Thoracic aorta (tissue), 2 donors: ENCODE measurements around the gene MMP20. TPM values are rescaled to one million over a fixed set of nuclear protein-coding genes. Genes with fewer than 3 reads are reported as not detected.
A peak's percentile ranks its signal among the peaks of the same experiment; 100 is the strongest.

Experiments
- ATAC-seq: fragments of 150-250 bp; one replicate; pipeline ENCODE4 v1.8.0; 2017; ENCODE audit warnings: low read depth; ENCODE audit not compliant: insufficient number of reproducible peaks, low FRiP score
- DNase-seq: peaks from one replicate; pipeline ENCODE4 v3.0.0-alpha.2; 2020; ENCODE audit warnings: low spot score
- H3K27ac ChIP-seq, 2 donors: fragments of 200-600 bp; sonication (generic); 1 replicate in 1 of 2; 2 replicates in 1 of 2; pipeline ENCODE4 v1.5.1; 2016; ENCODE audit warnings: mild to moderate bottlenecking in 2 of 2, moderate library complexity in 2 of 2
- H3K27me3 ChIP-seq: fragments of 200-600 bp; sonication (generic); replicated peaks from 2 replicates; pipeline ENCODE4 v1.6.0; 2016; ENCODE audit warnings: mild to moderate bottlenecking; ENCODE audit not compliant: insufficient read depth
- H3K36me3 ChIP-seq: fragments of 200-600 bp; sonication (generic); one replicate; pipeline ENCODE4 v1.5.1; 2016
- H3K4me1 ChIP-seq, 2 donors: fragments of 200-600 bp; sonication (generic); 1 replicate in 1 of 2; 2 replicates in 1 of 2; pipeline versions ENCODE4 v1.5.1 to v1.6.0; 2016; ENCODE audit warnings: low read depth in 2 of 2, mild to moderate bottlenecking in 1 of 2; ENCODE audit not compliant: control insufficient read depth in 1 of 2
- H3K4me3 ChIP-seq: fragments of 200-600 bp; sonication (generic); 2 replicates; pipeline ENCODE4 v1.5.1; 2016; ENCODE audit warnings: mild to moderate bottlenecking
- H3K9me3 ChIP-seq: fragments of 200-600 bp; sonication (generic); 2 replicates; pipeline ENCODE4 v1.5.1; 2016
- total RNA-seq, 2 donors: library from RNA; depleted of rRNA; stranded (reverse); fragments of >200 nt; gene quantifications; one replicate each; pipeline versions ENCODE4 v1.1.0 to v1.2.3, GENCODE V29; 2016
- TF ChIP-seq, protein P1 (sequence below): fragments of 200-600 bp; sonication (generic); IDR thresholded peaks from one replicate; pipeline ENCODE4 v1.5.1; 2019; ENCODE audit warnings: antibody characterized with exemption

The MMP20 gene, protein sequence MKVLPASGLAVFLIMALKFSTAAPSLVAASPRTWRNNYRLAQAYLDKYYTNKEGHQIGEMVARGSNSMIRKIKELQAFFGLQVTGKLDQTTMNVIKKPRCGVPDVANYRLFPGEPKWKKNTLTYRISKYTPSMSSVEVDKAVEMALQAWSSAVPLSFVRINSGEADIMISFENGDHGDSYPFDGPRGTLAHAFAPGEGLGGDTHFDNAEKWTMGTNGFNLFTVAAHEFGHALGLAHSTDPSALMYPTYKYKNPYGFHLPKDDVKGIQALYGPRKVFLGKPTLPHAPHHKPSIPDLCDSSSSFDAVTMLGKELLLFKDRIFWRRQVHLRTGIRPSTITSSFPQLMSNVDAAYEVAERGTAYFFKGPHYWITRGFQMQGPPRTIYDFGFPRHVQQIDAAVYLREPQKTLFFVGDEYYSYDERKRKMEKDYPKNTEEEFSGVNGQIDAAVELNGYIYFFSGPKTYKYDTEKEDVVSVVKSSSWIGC
- not detected for total RNA-seq

DNA sequence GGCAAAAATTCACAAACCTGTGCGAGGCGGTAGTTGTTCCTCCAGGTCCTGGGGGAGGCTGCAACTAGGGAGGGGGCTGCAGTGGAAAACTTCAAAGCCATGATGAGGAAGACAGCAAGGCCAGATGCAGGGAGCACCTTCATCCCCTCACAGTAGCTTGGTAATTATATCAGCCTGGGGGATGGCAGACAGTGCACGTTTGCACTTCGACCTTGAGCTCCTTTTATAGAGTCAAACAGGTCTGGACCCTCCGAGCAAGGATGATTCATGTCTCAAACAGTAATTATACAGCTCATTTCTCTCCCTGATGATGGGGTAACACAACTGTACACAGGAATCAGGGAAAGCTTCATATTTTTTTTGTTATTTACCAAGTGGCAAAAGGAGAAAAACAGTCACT is at the start of gene MMP20:
Gene MMP20 (minus strand): TSS at position 156 of the 400 bp plus-strand sequence. CDS start 13 bp downstream, at position 143.
- TF ChIP-seq, protein P1, sequence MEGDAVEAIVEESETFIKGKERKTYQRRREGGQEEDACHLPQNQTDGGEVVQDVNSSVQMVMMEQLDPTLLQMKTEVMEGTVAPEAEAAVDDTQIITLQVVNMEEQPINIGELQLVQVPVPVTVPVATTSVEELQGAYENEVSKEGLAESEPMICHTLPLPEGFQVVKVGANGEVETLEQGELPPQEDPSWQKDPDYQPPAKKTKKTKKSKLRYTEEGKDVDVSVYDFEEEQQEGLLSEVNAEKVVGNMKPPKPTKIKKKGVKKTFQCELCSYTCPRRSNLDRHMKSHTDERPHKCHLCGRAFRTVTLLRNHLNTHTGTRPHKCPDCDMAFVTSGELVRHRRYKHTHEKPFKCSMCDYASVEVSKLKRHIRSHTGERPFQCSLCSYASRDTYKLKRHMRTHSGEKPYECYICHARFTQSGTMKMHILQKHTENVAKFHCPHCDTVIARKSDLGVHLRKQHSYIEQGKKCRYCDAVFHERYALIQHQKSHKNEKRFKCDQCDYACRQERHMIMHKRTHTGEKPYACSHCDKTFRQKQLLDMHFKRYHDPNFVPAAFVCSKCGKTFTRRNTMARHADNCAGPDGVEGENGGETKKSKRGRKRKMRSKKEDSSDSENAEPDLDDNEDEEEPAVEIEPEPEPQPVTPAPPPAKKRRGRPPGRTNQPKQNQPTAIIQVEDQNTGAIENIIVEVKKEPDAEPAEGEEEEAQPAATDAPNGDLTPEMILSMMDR: no peak
- Histone ChIP-seq H3K27ac (no peak within 1 kb of the TSS), H3K9me3 (no peaks in the 10 kb centered on the region), H3K27me3 (no peaks in the 10 kb centered on the region), H3K4me3 (no peak within 1 kb of the TSS), H3K36me3 (no peaks in the 10 kb centered on the region), H3K4me1 (peaks cover 2 to 13% of the 10 kb centered on the region in 2 donors)
- no peak for ATAC-seq
- DNase-seq: no peak

- ATAC-seq: no peak
- Histone ChIP-seq H3K27me3 (no peaks in the 10 kb centered on the region), H3K4me3 (no peak overlapping the region), H3K9me3 (no peaks in the 10 kb centered on the region), H3K36me3 (no peaks in the 10 kb centered on the region), H3K4me1 (no peaks in the 10 kb centered on the region), H3K27ac (no peak overlapping the region)
- DNase-seq: no peak
- TF ChIP-seq, protein P1: no peak
These were observed 44.5 kb upstream of the MMP20 start for GRCh38 chr11:102669664-102670063.

GRCh38 chr11:102666331-102666957 is 41.3 kb upstream of the MMP20 start:
- no peak overlapping the region for H3K27ac ChIP-seq
- TF ChIP-seq, protein P1: peak; percentile 82
- ATAC-seq (no peak), DNase-seq (no peak)
- no peaks in the 10 kb centered on the region for H3K27me3 ChIP-seq
- H3K4me1 ChIP-seq: no peaks in the 10 kb centered on the region
- no peak overlapping the region for H3K4me3 ChIP-seq
- H3K9me3 ChIP-seq: no peaks in the 10 kb centered on the region
- no peaks in the 10 kb centered on the region for H3K36me3 ChIP-seq

DNA sequence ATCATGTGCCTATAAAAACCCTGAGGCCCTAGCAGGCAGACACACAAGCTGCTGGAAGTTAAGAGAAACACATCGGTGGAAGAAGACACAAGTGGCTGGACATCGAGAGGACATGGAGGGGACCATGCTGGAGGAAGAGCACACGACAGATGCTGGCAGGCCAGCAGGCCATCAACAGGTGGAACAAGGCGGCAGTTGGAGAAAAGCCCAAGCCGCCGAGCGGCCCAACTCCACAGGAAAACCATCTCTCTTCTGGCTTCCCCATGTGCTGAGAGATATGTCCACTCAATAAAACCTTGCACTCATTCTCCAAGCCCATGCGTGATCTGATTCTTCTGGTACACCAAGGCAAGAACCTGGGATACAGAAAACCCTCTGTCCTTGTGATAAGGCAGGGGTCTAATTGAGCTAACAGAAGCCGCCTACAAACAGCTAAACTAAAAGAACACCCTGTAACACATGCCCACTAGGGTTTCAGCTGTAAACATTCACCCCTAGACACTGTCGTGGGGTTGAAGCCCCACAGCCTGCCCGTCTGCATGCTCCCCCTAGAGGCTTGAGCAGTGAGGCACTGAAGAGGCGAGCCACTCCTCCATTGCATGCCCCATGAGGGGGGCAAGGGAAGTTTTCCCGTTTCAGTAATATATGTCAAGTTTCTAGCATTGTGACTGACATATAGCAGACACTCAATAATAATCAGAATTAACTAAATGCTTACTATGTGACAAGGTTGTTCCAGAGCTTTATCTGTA is 39.0 kb upstream of the MMP20 start:
- no peak for DNase-seq
- Histone ChIP-seq H3K4me3 (no peak overlapping the region), H3K9me3 (no peaks in the 10 kb centered on the region), H3K27me3 (no peaks in the 10 kb centered on the region), H3K27ac (no peak overlapping the region), H3K4me1 (no peaks in the 10 kb centered on the region), H3K36me3 (no peaks in the 10 kb centered on the region)
- TF ChIP-seq, protein P1: no peak
- ATAC-seq: no peak

DNA sequence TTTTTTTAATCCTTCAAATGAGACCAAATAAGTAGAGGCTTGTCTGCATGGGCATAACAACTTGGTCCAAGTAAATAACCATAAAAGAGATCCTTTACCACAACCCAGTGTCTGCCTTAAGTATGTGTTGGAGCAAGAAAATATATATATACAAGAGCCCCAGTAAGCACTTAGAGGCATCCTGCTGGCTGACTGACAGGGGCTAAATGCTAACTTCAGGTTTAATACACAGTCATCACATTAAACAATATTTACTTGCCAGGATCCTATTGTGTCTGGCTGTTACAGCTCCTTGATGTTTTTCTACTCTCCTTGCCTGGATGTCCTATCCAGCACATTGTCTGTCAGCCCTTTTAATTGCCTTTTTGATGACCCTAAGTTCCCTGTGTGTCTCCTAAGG is 37.5 kb upstream of the MMP20 start:
- ATAC-seq: no peak
- no peak overlapping the region for H3K27ac ChIP-seq
- TF ChIP-seq, protein P1: no peak
- no peak overlapping the region for H3K4me3 ChIP-seq
- H3K36me3 ChIP-seq: no peaks in the 10 kb centered on the region
- no peaks in the 10 kb centered on the region for H3K9me3 ChIP-seq
- no peaks in the 10 kb centered on the region for H3K4me1 ChIP-seq
- DNase-seq: no peak
- H3K27me3 ChIP-seq: no peaks in the 10 kb centered on the region
